ENCODE data around the gene EIF4E2. TPM values are rescaled to one million over a fixed set of nuclear protein-coding genes. Genes with fewer than 3 reads are reported as not detected.

EIF4E2 gene
- total RNA-seq, 1 donor from 2014 or later, result 112 TPM

DNA sequence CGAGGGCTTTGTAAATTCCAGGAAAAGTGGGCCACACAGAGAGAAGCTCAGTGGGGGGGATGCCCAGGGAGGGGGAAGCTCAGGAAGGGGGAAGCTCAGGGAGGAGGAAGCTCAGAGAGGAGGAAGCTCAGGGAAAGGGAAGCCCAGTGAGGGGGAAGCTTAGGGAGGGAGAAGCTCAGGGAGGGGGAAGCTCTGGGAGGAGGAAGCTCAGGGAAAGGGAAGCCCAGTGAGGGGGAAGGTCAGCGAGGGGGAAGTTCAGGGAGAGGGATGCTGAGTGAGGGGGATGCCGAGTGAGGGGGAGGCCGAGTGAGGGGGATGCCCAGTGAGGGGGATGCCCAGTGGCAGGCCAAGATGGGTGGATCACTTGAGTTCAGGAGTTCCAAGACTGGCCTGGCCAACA, 11.8 kb upstream of the EIF4E2 start:
- H3K27me3 Mint-ChIP-seq (ENCODE audit: low read depth, unreplicated experiment), result no peaks in the 10 kb centered on the region
- peaks cover 3% of the 10 kb centered on the region for H3K9me3 Mint-ChIP-seq (ENCODE audit: unreplicated experiment)
- peaks cover 5% of the 10 kb centered on the region for H3K36me3 Mint-ChIP-seq (ENCODE audit: low read depth, unreplicated experiment)
- Histone ChIP-seq H3K4me3 (ENCODE audit: insufficient read depth, low read depth, low read length) (no peak overlapping the region), H3K79me2 (ENCODE audit: insufficient read depth, low read length) (no peaks in the 10 kb centered on the region), H3K4me1 (ENCODE audit: insufficient read depth, low read length) (no peaks in the 10 kb centered on the region), H3K36me3 (ENCODE audit: insufficient read depth, low read length) (no peaks in the 10 kb centered on the region), H4K20me1 (ENCODE audit: insufficient read depth, low read length) (no peaks in the 10 kb centered on the region), H3K9me3 (ENCODE audit: insufficient read depth, low read depth, low read length) (peaks cover 4% of the 10 kb centered on the region), H2AFZ (ENCODE audit: low read depth, low read length) (no peak overlapping the region), H3K27ac (ENCODE audit: low read depth, low read length) (no peak overlapping the region), H3K9ac (ENCODE audit: low read length) (no peak overlapping the region), H3K4me2 (ENCODE audit: low read length) (no peak overlapping the region), H3K27me3 (ENCODE audit: insufficient read depth, low read length) (no peaks in the 10 kb centered on the region)
- DNase-seq (ENCODE audit: low read depth) (no peak), FAIRE-seq (no peak)
- no peak overlapping the region for H3K27ac Mint-ChIP-seq (ENCODE audit: unreplicated experiment)
- TF ChIP-seq EZH2 (IDR thresholded peaks at IDR 0.05; ENCODE audit: insufficient read depth, low read length) (no peak), CTCF (IDR thresholded peaks at IDR 0.05; ENCODE audit: insufficient read depth, low read depth, low read length) (no peak)
- H3K4me1 Mint-ChIP-seq (ENCODE audit: low read depth, unreplicated experiment), result peaks cover 2% of the 10 kb centered on the region
- H3K4me3 Mint-ChIP-seq (ENCODE audit: unreplicated experiment), result no peak overlapping the region

- FAIRE-seq (no peak), DNase-seq (ENCODE audit: low read depth) (no peak)
- H3K36me3 ChIP-seq (ENCODE audit: insufficient read depth, low read length), result no peaks in the 10 kb centered on the region
- H3K36me3 Mint-ChIP-seq (ENCODE audit: low read depth, unreplicated experiment), result peaks cover 5% of the 10 kb centered on the region
- H3K27me3 Mint-ChIP-seq (ENCODE audit: low read depth, unreplicated experiment), result no peaks in the 10 kb centered on the region
- no peak within 1 kb of the TSS for H3K4me2 ChIP-seq (ENCODE audit: low read length)
- peaks cover 4% of the 10 kb centered on the region for H3K9me3 ChIP-seq (ENCODE audit: insufficient read depth, low read depth, low read length)
- H3K4me3 ChIP-seq (ENCODE audit: insufficient read depth, low read depth, low read length), result no peak within 1 kb of the TSS
- H3K4me1 Mint-ChIP-seq (ENCODE audit: low read depth, unreplicated experiment), result no peaks in the 10 kb centered on the region
- H3K9ac ChIP-seq (ENCODE audit: low read length), result no peak within 1 kb of the TSS
- peaks cover 6% of the 10 kb centered on the region for H4K20me1 ChIP-seq (ENCODE audit: insufficient read depth, low read length)
- H3K9me3 Mint-ChIP-seq (ENCODE audit: unreplicated experiment), result peaks cover 3% of the 10 kb centered on the region
- H2AFZ ChIP-seq (ENCODE audit: low read depth, low read length), result no peak within 1 kb of the TSS
- H3K27me3 ChIP-seq (ENCODE audit: insufficient read depth, low read length), result no peaks in the 10 kb centered on the region
- no peaks in the 10 kb centered on the region for H3K79me2 ChIP-seq (ENCODE audit: insufficient read depth, low read length)
- no peak within 1 kb of the TSS for H3K4me3 Mint-ChIP-seq (ENCODE audit: unreplicated experiment)
- H3K27ac ChIP-seq (ENCODE audit: low read depth, low read length), result no peak within 1 kb of the TSS
- TF ChIP-seq CTCF (IDR thresholded peaks at IDR 0.05; ENCODE audit: insufficient read depth, low read depth, low read length) (no peak), EZH2 (IDR thresholded peaks at IDR 0.05; ENCODE audit: insufficient read depth, low read length) (no peak)
- no peaks in the 10 kb centered on the region for H3K4me1 ChIP-seq (ENCODE audit: insufficient read depth, low read length)
- no peak within 1 kb of the TSS for H3K27ac Mint-ChIP-seq (ENCODE audit: unreplicated experiment)
Measured at GRCh38 chr2:232539298-232540231, 10.9 kb upstream of the EIF4E2 start, which contains the start of gene CHRNG. CHRNG (plus strand) TSS chr2:232539692; CDS start chr2:232539748, 56 bp downstream.

Data from astrocyte (in vitro differentiated cells and primary cell).